Brain microvascular endothelial cell (primary cell): ENCODE results near the gene REPIN1.

Experiments used
- DNase-seq: peaks from one replicate; pipeline ENCODE4 v3.0.0-alpha.2; 2020
- H3K27ac ChIP-seq: fragments of 250-450 bp; sonication (Bioruptor Pico); 2 replicates; pipeline ENCODE4 v1.5.1; 2020; ENCODE audit warnings: mild to moderate bottlenecking, moderate library complexity
- H3K27me3 ChIP-seq: fragments of 250-450 bp; sonication (Bioruptor Pico); replicated peaks from 2 replicates; pipeline ENCODE4 v1.5.1; 2020; ENCODE audit warnings: mild to moderate bottlenecking
- H3K36me3 ChIP-seq: fragments of 250-450 bp; sonication (Bioruptor Pico); replicated peaks from 2 replicates; pipeline ENCODE4 v1.5.1; 2020; ENCODE audit warnings: mild to moderate bottlenecking
- H3K4me3 ChIP-seq: 2 replicates; pipeline ENCODE4 v1.5.1; 2011; ENCODE audit warnings: low read depth, mild to moderate bottlenecking, control low read depth, low read length, moderate library complexity
- in situ Hi-C: cut with HindIII; loops from 2 replicates; pipeline ENCODE4 v1.10.0; 2017; ENCODE audit warnings: low sequenced_read_pairs, low pct_ligation_motif_present
- TF ChIP-seq, protein P1 (sequence below): IDR thresholded peaks from 2 replicates; pipeline ENCODE4 v1.5.1; 2011; ENCODE audit warnings: low read depth, mild to moderate bottlenecking, moderate library complexity, low read length, control low read depth, inconsistent platforms; ENCODE audit errors: missing control alignments

Gene REPIN1

DNA sequence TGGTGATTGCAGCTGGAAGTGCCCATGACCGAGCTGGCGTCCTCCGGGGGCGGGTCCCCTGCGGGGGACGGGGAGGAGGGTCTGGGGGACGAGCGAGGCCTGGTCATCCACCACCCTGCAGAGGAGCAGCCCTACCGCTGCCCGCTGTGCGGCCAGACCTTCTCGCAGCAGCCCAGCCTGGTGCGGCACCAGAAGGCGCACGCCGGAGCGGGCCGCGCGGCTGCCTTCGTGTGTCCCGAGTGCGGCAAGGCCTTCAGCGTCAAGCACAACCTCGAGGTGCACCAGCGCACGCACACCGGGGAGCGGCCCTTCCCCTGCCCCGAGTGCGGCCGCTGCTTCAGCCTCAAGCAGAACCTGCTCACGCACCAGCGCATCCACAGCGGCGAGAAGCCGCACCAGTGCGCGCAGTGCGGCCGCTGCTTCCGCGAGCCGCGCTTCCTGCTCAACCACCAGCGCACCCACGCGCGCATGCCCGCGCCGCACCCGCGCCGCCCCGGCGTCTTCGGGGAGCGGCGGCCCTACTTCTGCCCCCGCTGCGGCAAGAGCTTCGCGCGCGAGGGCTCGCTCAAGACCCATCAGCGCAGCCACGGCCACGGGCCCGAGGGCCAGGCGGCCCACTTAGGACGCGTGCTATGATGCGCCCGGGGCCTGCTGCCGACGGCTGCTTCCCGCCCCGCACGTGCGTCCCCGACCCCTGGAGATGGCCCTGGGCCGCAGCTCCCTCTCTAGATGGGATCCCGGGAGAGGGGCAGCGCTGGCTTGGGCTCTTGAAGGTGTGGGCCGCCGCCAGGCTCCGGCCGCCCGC, 39.2 kb downstream of the REPIN1 start:
- in situ Hi-C loops = no loop called here
- TF ChIP-seq, protein P1, sequence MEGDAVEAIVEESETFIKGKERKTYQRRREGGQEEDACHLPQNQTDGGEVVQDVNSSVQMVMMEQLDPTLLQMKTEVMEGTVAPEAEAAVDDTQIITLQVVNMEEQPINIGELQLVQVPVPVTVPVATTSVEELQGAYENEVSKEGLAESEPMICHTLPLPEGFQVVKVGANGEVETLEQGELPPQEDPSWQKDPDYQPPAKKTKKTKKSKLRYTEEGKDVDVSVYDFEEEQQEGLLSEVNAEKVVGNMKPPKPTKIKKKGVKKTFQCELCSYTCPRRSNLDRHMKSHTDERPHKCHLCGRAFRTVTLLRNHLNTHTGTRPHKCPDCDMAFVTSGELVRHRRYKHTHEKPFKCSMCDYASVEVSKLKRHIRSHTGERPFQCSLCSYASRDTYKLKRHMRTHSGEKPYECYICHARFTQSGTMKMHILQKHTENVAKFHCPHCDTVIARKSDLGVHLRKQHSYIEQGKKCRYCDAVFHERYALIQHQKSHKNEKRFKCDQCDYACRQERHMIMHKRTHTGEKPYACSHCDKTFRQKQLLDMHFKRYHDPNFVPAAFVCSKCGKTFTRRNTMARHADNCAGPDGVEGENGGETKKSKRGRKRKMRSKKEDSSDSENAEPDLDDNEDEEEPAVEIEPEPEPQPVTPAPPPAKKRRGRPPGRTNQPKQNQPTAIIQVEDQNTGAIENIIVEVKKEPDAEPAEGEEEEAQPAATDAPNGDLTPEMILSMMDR = no peak
- no peak overlapping the region for H3K27ac ChIP-seq
- DNase-seq = no peak
- H3K36me3 ChIP-seq = no peaks in the 10 kb centered on the region
- H3K4me3 ChIP-seq = no peak overlapping the region
- H3K27me3 ChIP-seq = no peaks in the 10 kb centered on the region

GRCh38 chr7:150408393-150409299, 40.0 kb downstream of the REPIN1 start:
- Histone ChIP-seq H3K36me3 (no peaks in the 10 kb centered on the region), H3K4me3 (no peak overlapping the region), H3K27ac (no peak overlapping the region), H3K27me3 (no peaks in the 10 kb centered on the region)
- DNase-seq = no peak
- TF ChIP-seq, protein P1 = no peak
- in situ Hi-C loops = no loop called here

DNA sequence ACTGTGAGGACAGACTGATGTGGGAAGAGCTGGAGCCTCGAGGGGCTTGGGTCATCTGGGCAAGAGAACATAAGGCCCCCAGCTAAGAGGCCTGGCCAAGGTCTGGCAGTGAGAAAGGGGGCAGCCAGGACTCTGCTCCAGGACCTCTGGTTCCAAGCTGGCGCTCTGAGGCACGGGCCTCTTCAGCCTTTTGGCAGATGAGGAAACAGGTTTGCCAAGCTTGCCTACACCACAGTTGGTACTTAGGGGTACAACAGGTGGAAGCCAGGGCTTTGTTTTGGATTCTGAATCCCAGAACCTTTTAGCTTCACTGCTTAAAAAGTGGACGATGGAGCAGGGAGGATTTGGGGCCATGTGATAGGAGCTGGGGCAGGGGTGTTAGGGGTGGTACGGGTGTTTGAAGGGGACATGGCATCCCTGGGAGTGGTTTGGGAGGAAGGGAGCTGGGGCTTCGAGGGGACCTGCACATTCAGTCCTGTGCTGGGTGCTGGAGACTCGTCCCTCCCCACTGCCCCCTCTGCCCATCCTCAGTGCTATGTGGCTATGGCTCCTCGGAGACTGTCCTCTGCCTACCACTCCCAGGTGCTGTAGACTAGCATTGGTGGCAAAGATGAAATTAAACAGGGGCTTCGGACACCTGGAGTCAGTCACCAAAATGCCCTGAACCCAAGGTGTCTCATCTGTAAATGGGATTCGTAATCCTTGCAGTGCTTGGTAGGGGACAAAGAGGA, 40.8 kb downstream of the REPIN1 start:
- in situ Hi-C loops = no loop called here
- Histone ChIP-seq H3K27ac (no peak overlapping the region), H3K27me3 (no peaks in the 10 kb centered on the region), H3K36me3 (no peaks in the 10 kb centered on the region), H3K4me3 (no peak overlapping the region)
- TF ChIP-seq, protein P1 = no peak
- DNase-seq = no peak

GRCh38 chr7:150410131-150410530, 41.5 kb downstream of the REPIN1 start:
- Histone ChIP-seq H3K36me3 (no peaks in the 10 kb centered on the region), H3K27me3 (no peaks in the 10 kb centered on the region), H3K4me3 (no peak overlapping the region), H3K27ac (no peak overlapping the region)
- DNase-seq = no peak
- TF ChIP-seq, protein P1 = no peak
- in situ Hi-C loops = no loop called here

DNA sequence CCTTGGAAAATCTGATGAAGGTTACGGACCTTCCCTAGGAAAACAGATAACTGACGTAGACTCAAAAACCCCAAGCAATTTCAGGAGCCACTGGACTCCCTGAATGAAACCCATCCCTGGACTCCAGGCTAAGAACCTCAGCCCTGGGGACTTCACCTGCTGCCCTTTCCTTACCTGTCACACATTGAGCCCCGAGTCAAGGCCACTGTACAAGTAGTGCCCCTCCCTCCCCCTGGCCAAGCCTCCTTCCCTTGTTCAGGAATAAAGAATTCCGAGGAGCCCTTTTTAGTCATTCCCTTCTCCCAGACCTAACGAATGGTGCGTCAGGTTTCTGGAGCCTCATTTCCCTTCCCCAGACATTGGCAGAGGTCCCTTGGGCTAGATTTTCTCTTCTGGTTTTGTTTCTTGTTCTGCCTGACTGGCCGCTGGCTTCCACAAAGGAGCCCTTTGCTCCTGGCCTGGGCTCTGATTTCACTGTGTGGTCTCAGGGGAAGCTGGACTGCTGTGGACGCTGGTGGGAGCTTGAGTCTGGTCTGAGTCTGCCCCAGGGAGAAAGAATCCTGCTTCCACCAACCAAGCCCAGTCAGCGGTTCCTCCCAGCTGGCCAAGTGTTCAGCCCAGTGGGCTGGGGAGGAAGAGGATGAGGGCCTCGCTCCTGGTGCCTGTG, 42.2 kb downstream of the REPIN1 start:
- H3K4me3 ChIP-seq = no peak overlapping the region
- TF ChIP-seq, protein P1 = no peak
- no peaks in the 10 kb centered on the region for H3K27me3 ChIP-seq
- no peaks in the 10 kb centered on the region for H3K36me3 ChIP-seq
- in situ Hi-C loops = no loop called here
- no peak for DNase-seq
- no peak overlapping the region for H3K27ac ChIP-seq
